GM18907 (cell line): Measurements from ENCODE around the gene NANOGP8.
"Not testable (repeated sequence)": the region's sequence is repeated elsewhere in the genome, so short reads cannot be mapped to it uniquely, and the experiment has no call there.

Source experiments
- ATAC-seq: cut with Tn5 transposase; IDR thresholded peaks from one replicate; pipeline ENCODE4 v1.9.1; 2021; ENCODE audit warnings: mild to moderate bottlenecking, moderate library complexity; ENCODE audit not compliant: unreplicated experiment

NANOGP8 gene

DNA sequence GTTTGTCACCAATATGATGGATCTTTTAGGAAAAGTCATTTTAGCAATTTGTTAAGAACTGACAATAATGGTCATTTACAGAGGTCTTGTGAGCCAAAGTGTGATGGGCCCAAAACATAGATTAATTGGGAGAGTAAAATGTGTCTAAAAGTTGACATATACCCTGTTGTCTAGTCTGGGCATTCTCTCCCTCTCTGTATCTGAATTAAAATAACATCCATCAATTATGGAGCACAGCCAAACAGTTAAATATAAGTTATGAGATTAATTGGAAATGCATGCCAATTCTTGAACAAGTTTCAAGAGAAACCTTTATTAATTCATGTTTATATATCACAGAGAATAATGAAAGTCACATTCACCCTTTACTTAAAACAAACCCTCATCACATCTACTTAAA is 13.6 kb upstream of the NANOGP8 start:
- no peak for ATAC-seq

DNA sequence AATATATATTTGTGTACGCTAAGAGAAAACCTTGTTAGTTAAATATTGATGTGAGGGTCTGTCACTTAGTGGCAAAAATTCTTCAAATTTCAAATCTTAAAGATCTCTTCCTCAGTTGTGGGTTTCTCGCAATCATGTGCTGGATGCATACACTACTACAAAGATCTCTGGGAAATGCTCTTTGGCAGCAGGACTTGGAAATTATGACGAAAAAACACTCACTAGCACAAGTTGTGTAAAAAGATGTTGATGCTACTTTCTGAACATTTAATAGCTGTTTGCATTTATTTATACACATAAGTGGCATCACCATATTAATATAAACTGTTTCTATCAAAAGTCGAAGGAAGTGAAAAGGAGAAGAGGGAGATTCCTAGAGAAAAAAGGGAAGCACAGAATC is 10.8 kb upstream of the NANOGP8 start:
- ATAC-seq, result no peak

GRCh38 chr15:35092846-35093245 is 7.8 kb upstream of the NANOGP8 start:
- ATAC-seq, result no peak

GRCh38 chr15:35092311-35092710 is 7.2 kb upstream of the NANOGP8 start:
- ATAC-seq, result no peak

DNA sequence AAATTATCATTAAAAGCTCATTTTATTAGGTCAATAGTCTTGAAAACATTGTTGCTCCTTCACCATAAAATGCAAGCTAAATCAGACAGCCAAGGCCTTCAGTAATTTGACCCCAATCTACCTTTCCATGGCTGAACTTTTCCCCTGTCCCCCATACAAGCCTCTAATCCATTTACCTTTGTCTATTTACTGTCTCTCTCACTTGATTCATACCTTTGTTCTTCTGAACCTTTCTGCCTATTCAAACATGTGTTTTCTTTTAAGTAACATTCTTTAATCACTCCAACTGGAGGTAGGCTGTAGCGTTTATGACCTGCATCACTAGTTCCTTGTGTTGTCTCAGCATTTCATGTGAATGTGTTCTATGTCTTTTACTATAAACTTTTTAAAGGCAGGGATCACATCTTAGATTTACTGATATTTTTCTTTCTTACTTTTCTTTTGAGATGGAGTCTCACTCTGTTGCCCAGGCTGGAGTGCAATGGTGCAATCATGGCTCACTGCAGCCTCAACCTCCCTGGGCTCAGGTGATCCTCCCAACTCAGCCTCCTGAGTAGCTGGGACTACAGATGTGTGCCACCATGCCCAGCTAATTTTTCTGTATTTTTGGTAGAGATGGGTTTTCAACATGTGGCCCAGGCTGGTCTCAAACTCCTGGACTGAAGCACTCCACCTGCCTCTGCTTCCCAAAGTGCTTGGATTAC is 5.2 kb upstream of the NANOGP8 start:
- no peak for ATAC-seq

DNA sequence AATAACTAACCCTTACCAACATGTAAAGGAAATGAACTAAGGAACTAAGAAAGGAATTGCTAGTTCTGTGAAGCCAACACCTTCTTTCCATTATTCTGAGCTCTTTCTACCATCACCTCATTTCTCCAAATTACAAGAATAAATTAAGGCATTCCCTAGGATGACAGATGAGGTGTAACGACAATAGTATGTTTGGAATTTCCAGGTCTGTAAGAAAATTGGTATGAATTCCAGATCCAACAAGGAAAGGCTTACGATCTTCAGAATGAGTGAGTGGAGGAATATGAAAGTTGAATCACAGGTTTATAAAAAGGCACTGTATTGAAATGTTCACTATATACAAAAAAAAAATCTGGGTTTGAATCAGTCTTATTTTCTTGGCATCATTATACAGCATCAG is 4.5 kb upstream of the NANOGP8 start:
- ATAC-seq, result no peak

GRCh38 chr15:35088329-35088728 is 3.2 kb upstream of the NANOGP8 start:
- ATAC-seq, result no peak

GRCh38 chr15:35087759-35088158 is 2.7 kb upstream of the NANOGP8 start:
- no peak for ATAC-seq

- not testable (repeated sequence) for ATAC-seq
Observed at GRCh38 chr15:35082371-35083348, 2.4 kb downstream of the NANOGP8 start.

GRCh38 chr15:35081626-35082365 is 3.3 kb downstream of the NANOGP8 start:
- not testable (repeated sequence) for ATAC-seq

GRCh38 chr15:35080226-35080625 is 4.9 kb downstream of the NANOGP8 start:
- ATAC-seq, result no peak

DNA sequence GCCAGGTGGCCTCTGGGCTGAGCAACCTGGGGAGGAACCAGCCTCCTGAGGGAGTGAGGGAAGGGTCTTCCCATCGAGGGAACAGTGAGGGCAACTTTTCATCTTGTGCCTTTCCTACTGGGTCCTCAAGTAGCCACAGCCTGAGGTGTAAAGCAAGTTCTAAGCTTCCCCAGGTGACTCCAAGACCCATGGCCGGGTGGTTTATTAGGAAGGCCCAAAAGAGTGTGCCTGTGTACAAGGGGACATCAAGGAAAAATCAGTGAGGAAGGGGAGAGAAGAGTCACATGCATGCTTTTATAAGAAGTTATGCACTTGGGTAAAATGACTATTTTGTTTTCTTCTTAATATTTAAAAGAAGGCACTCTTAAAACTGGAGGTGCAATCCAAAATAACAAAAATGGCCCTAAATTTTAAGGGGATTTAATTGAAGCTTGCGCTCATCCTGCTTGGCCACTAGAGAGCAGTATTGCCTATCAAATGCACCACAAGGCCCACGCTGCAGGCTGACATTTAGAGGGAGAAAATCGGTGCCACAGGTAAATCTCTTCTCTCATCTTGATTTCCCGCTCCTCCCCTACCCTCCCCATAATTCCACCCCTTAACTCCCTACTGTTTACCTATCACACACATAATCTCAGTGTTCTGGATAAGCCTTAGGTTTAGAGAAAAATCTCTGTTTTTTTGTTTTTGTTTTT is 6.7 kb downstream of the NANOGP8 start:
- ATAC-seq, result no peak

DNA sequence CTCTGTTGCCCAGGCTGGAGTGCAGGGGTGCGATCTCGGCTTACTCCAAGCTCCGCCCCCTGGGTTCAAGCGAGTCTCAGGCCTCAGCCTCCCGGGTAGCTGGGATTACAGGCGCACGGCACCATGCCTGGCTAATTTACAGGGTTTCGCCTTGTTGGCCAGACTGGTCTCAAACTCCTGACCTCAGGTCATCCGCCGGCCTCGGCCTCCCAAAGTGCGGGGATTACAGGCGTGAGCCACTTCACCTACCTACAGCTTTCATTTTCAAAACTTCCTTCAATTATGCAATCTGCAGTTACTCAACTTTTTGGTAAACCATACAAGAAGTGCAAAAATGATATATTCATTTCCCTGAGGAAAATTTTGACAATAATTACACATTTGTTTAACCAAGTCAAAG is 14.0 kb downstream of the NANOGP8 start:
- no peak for ATAC-seq

GRCh38 chr15:35068846-35069475 is 16.1 kb downstream of the NANOGP8 start:
- ATAC-seq, result no peak

GRCh38 chr15:35067496-35068347 is 17.4 kb downstream of the NANOGP8 start:
- ATAC-seq, result no peak

GRCh38 chr15:35066094-35066493 is 19.0 kb downstream of the NANOGP8 start:
- no peak for ATAC-seq

GRCh38 chr15:35064576-35065190 is 20.4 kb downstream of the NANOGP8 start:
- ATAC-seq, result no peak

DNA sequence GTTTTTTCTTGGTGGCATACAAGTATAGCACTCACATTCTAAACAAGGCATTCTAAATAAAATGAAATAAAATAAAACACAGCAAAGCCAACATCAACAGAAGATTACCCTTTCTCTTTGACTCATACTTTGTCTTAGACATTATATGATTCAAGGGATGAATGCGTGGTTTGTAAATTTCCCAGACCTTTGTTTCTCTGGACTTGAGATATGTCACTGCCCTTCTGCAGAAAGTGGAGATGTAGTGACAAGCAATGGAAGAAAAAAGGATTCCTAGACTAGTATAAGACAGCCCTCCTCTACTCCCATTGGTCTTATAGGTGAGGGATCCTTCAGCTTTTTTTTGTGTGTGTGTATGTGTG is 22.4 kb downstream of the NANOGP8 start:
- ATAC-seq, result peak; percentile 22
